HepG2 (cell line): ENCODE results near the gene MMP24OS. TPM values are rescaled to one million over a fixed set of nuclear protein-coding genes. Genes with fewer than 3 reads are reported as not detected.
A peak's percentile ranks its signal among the peaks of the same experiment; 100 is the strongest.

Experiments
- AKAP8 ChIP-seq: sonication (generic); formaldehyde crosslinking; IDR thresholded peaks from 2 replicates; pipeline ENCODE4 v1.5.1; 2020; ENCODE audit warnings: mild to moderate bottlenecking, missing genetic modification reagents
- CSRNP1 ChIP-seq: sonication (generic); formaldehyde crosslinking; IDR thresholded peaks from 2 replicates; pipeline ENCODE4 v1.8.1; 2023; ENCODE audit warnings: mild to moderate bottlenecking, missing genetic modification reagents
- FOXK1 ChIP-seq: sonication (generic); formaldehyde crosslinking; IDR thresholded peaks from 2 replicates; pipeline ENCODE4 v1.4.0; 2020; ENCODE audit warnings: low read depth, missing genetic modification reagents, borderline replicate concordance
- MLLT10 ChIP-seq: sonication (generic); formaldehyde crosslinking; IDR thresholded peaks from 2 replicates; pipeline ENCODE4 v1.4.0; 2020; ENCODE audit warnings: missing genetic modification reagents
- MYNN ChIP-seq: sonication (generic); formaldehyde crosslinking; IDR thresholded peaks from 2 replicates; pipeline ENCODE4 v1.4.0; 2020; ENCODE audit warnings: mild to moderate bottlenecking, low read depth, missing genetic modification reagents
- RBM22 ChIP-seq: fragments of 200-400 bp; formaldehyde crosslinking; optimal IDR thresholded peaks from 2 replicates; pipeline ENCODE3; 2017; ENCODE audit warnings: mild to moderate bottlenecking, low read length, moderate library complexity
- RFX1 ChIP-seq: fragments of 450-650 bp; IDR thresholded peaks from 2 replicates; pipeline ENCODE4 v1.6.1; 2017
- SMAD1 ChIP-seq: sonication (generic); formaldehyde crosslinking; IDR thresholded peaks from 2 replicates; pipeline ENCODE4 v1.4.0; 2020; ENCODE audit warnings: missing genetic modification reagents, low read depth, mild to moderate bottlenecking, borderline replicate concordance
- TAF15 ChIP-seq: fragments of 200-400 bp; formaldehyde crosslinking; IDR thresholded peaks from one replicate; pipeline ENCODE4 v1.6.1; 2018; ENCODE audit warnings: mild to moderate bottlenecking, low read depth, low read length; ENCODE audit not compliant: poor library complexity, severe bottlenecking
- TBL1XR1 ChIP-seq: fragments of 150-350 bp; IDR thresholded peaks from 2 replicates; pipeline ENCODE4 v1.6.1; 2014; ENCODE audit warnings: borderline replicate concordance, low read length; ENCODE audit not compliant: partially characterized antibody
- XRCC5 ChIP-seq: fragments of 200-400 bp; formaldehyde crosslinking; optimal IDR thresholded peaks from 2 replicates; pipeline ENCODE3; 2017; ENCODE audit warnings: mild to moderate bottlenecking, low read length
- ZBTB4 ChIP-seq: sonication (generic); formaldehyde crosslinking; IDR thresholded peaks from 2 replicates; pipeline ENCODE4 v1.4.0; 2020; ENCODE audit warnings: missing genetic modification reagents, mild to moderate bottlenecking, borderline replicate concordance
- ZFP41 ChIP-seq: sonication (generic); formaldehyde crosslinking; IDR thresholded peaks from 2 replicates; pipeline ENCODE4 v1.4.0; 2020; ENCODE audit warnings: mild to moderate bottlenecking, missing genetic modification reagents, borderline replicate concordance
- ZNF264 ChIP-seq: sonication (generic); formaldehyde crosslinking; IDR thresholded peaks from 2 replicates; pipeline ENCODE4 v1.4.0; 2020; ENCODE audit warnings: missing genetic modification reagents
- ZNF276 ChIP-seq: sonication (generic); formaldehyde crosslinking; IDR thresholded peaks from 2 replicates; pipeline ENCODE4 v1.4.0; 2020; ENCODE audit warnings: mild to moderate bottlenecking, low read depth, missing genetic modification reagents
- ZNF383 ChIP-seq: sonication (generic); formaldehyde crosslinking; IDR thresholded peaks from 2 replicates; pipeline ENCODE4 v1.4.0; 2020; ENCODE audit warnings: missing genetic modification reagents, mild to moderate bottlenecking, borderline replicate concordance
- ZNF468 ChIP-seq: sonication (generic); formaldehyde crosslinking; IDR thresholded peaks from 2 replicates; pipeline ENCODE4 v1.8.0; 2022; ENCODE audit warnings: mild to moderate bottlenecking, moderate library complexity, missing genetic modification reagents
- ZNF549 ChIP-seq: sonication (generic); formaldehyde crosslinking; IDR thresholded peaks from 2 replicates; pipeline ENCODE4 v1.5.0; 2020; ENCODE audit warnings: missing genetic modification reagents
- ZNF766 ChIP-seq: sonication (generic); formaldehyde crosslinking; IDR thresholded peaks from 2 replicates; pipeline ENCODE4 v1.5.0; 2020; ENCODE audit warnings: missing genetic modification reagents, borderline replicate concordance
- ZNF772 ChIP-seq: sonication (generic); formaldehyde crosslinking; IDR thresholded peaks from 2 replicates; pipeline ENCODE4 v1.5.0; 2020; ENCODE audit warnings: mild to moderate bottlenecking, missing genetic modification reagents
- polyA plus RNA-seq, 8 experiments: library from polyadenylated mRNA; depleted of rRNA in 3 of 8; stranded (reverse) in 7 of 8; unstranded in 1 of 8; fragments of >200 nt; fragmentation: Illumina TruSeq in 4 of 8; extraction: Trizol in 4 of 8; gene quantifications; 2 replicates each; pipeline versions ENCODE4 v1.2.1 to v1.2.3, GENCODE V29; 2011 to 2016; ENCODE audit warnings: low read depth in 4 of 8, missing spikeins in 1 of 8, mixed read lengths in 1 of 8; ENCODE audit not compliant: insufficient read depth in 1 of 8
- total RNA-seq, 5 experiments: library from RNA; depleted of rRNA; stranded (reverse); fragments of >200 nt; fragmentation: Illumina TruSeq; extraction: Trizol; gene quantifications; 2 replicates each; pipeline ENCODE4 v1.2.3, GENCODE V29; 2016; ENCODE audit warnings: low read depth in 1 of 5
- TF ChIP-seq, protein P1 (sequence below): sonication (generic); formaldehyde crosslinking; IDR thresholded peaks from 2 replicates; pipeline ENCODE4 v1.4.0; 2020; ENCODE audit warnings: missing genetic modification reagents, borderline replicate concordance

MMP24OS gene
- total and polyA plus RNA-seq, 2 of the 13 experiments (the other 11 are each of a cell fraction or from before 2014, with no cell fraction given), result 6.0 to 8.5 TPM

GRCh38 chr20:35326021-35326739 is 48.3 kb upstream of the MMP24OS start (continued):
- TF ChIP-seq SMAD1 (CRISPR knock-in tag) (no peak), XRCC5 (peak; percentile 30), ZNF772 (CRISPR knock-in tag) (0 out of 2 replicates have a peak, but pooled peaks have one; percentile 56), ZNF549 (CRISPR knock-in tag) (no peak), TBL1XR1 (no peak), ZBTB4 (CRISPR knock-in tag) (no peak), TAF15 (no peak), ZFP41 (CRISPR knock-in tag) (no peak), MYNN (CRISPR knock-in tag) (no peak), CSRNP1 (CRISPR knock-in tag) (no peak), RFX1 (no peak), ZNF766 (CRISPR knock-in tag) (no peak), ZNF468 (CRISPR knock-in tag) (no peak), RBM22 (no peak), ZNF264 (CRISPR knock-in tag) (no peak), MLLT10 (CRISPR knock-in tag) (no peak), FOXK1 (no peak), ZNF383 (0 out of 2 replicates have a peak, but pooled peaks have one; percentile 4), AKAP8 (CRISPR knock-in tag) (no peak), ZNF276 (CRISPR knock-in tag) (no peak; the same call in 1 of the 2 replicates)
- TF ChIP-seq, protein P1, sequence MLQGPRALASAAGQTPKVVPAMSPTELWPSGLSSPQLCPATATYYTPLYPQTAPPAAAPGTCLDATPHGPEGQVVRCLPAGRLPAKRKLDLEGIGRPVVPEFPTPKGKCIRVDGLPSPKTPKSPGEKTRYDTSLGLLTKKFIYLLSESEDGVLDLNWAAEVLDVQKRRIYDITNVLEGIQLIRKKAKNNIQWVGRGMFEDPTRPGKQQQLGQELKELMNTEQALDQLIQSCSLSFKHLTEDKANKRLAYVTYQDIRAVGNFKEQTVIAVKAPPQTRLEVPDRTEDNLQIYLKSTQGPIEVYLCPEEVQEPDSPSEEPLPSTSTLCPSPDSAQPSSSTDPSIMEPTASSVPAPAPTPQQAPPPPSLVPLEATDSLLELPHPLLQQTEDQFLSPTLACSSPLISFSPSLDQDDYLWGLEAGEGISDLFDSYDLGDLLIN (CRISPR knock-in tag), result no peak
